GM13977 (cell line): ENCODE results near the gene TPRG1L.

Experiments used
- DNase-seq: peaks from one replicate; pipeline ENCODE4 v3.0.0; 2012; ENCODE audit warnings: low spot score
- CTCF ChIP-seq: IDR thresholded peaks from 2 replicates; pipeline ENCODE4 v1.5.1; 2012; ENCODE audit warnings: mild to moderate bottlenecking, control low read depth; ENCODE audit not compliant: insufficient read depth; ENCODE audit errors: extremely low read depth, missing control alignments
- in situ Hi-C: fragments of 300-500 bp; cut with MboI; formaldehyde crosslinking; loops from one replicate; pipeline ENCODE4 v1.12.0; 2022; ENCODE audit warnings: low sequenced_read_pairs, low pct_unique_long_range_greater_than_20kb, mixed read lengths, inconsistent platforms; ENCODE audit not compliant: unreplicated experiment

Gene TPRG1L

GRCh38 chr1:3599286-3599811 lies 25.5 kb upstream of the TPRG1L start:
- TF ChIP-seq CTCF, result no peak
- DNase-seq, result no peak
- in situ Hi-C loops, result no loop called here

DNA sequence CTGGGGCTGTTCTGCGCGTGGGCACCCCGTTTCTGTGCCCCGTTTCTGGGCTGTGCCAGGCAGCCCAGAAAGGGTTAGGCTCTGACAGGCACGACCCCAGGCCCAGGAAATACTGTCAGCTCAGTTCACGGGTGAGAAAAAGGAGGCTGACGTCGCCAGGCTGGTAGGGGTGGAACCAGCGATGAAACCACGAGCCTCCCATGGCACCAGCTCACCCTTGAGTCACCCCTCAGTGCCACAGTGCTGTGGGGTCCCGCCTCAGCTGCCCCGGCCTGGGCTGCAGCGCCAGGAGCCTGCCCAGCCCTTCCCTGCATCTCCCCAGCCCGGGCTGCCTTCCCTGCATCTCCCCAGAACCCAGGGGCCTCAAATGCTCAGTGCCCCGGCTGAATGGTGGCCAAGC lies 25.0 kb upstream of the TPRG1L start:
- no peak for TF ChIP-seq CTCF
- no peak for DNase-seq
- in situ Hi-C loops, result no loop called here

DNA sequence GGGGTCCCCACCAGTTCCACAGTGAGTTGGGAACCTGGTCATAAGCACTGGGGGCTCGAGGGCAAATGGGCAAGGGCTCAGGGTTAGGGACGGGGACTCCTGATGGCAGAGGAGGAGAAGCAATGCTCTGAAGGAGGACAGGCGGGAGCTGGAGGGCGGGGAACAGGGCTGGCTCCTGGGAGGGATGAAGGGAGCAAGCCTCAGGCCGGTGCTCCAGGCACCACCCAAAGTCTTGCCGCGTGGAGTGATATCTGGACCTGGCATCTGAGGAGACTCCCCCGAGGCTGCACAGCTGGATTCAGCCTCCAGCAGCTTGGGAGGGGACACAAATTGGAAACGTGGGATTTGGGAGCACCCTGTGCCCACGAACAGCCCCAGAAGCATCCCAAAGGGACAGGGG lies 24.5 kb upstream of the TPRG1L start:
- DNase-seq, result no peak
- TF ChIP-seq CTCF, result no peak
- in situ Hi-C loops, result no loop called here

DNA sequence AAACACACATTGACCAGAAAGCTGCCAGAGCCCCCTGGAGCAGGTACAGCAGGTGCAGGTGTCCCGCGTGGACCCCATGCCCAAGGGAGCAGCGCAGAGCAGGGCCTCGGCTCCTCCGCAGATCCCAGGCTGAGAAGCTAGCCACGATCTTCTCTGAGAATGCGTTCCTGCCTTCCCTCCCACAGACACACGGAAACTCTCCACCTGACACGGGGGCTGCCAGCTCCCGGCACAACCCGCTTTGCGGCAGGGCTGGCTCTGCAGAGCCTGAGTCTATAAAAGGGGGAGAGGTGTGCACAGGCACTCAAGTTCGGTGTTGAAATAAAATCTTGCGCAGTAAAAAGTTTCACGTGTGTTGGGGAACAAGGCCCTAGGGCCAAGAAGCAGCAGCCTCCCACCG lies 23.1 kb upstream of the TPRG1L start:
- DNase-seq, result no peak
- TF ChIP-seq CTCF, result no peak
- in situ Hi-C loops, result no loop called here

GRCh38 chr1:3602375-3602774 lies 22.4 kb upstream of the TPRG1L start:
- no peak for TF ChIP-seq CTCF
- no peak for DNase-seq
- in situ Hi-C loops, result no loop called here

DNA sequence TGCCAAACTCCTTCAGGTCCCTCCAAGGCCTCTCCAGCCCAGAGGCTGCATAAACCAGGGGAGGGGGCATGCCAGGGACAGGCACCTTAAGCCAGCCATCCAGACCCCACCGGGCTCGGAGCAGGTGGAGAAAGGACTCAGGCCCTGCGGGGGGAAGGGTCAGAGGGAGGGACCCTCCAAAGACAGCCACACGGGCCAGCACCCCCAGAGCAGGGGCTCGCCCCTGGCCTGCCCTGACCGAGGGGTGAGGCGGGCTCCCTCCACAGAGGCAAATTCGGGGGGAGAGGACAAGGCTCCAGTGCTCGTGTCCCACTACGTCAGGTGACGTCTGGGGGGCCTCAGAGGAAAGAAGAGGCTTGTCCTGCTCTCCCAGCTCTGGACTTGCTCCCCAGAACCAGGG lies 21.7 kb upstream of the TPRG1L start:
- TF ChIP-seq CTCF, result no peak
- DNase-seq, result no peak
- in situ Hi-C loops, result no loop called here

GRCh38 chr1:3603571-3604467 lies 21.0 kb upstream of the TPRG1L start:
- TF ChIP-seq CTCF, result no peak
- in situ Hi-C loops, result no loop called here
- DNase-seq, result no peak
